Stomach smooth muscle (tissue), 2 donors: ENCODE measurements around the gene SPINK2.

Experiments used
- H3K27ac ChIP-seq: one replicate; pipeline ENCODE4 v1.7.0; 2013; ENCODE audit warnings: mild to moderate bottlenecking, low read length, inconsistent platforms
- H3K27me3 ChIP-seq, 2 donors: one replicate each; pipeline ENCODE4 v1.7.0; 2013; ENCODE audit warnings: low read length in 2 of 2; ENCODE audit not compliant: insufficient read depth in 2 of 2, control insufficient read depth in 1 of 2
- H3K36me3 ChIP-seq, 2 donors: one replicate each; pipeline ENCODE4 v1.7.0; 2013; ENCODE audit warnings: low read length in 2 of 2; ENCODE audit not compliant: control insufficient read depth in 2 of 2, insufficient read depth in 2 of 2
- H3K4me1 ChIP-seq: one replicate; pipeline ENCODE4 v1.7.0; 2013; ENCODE audit warnings: low read length; ENCODE audit not compliant: control insufficient read depth, insufficient read depth
- H3K4me3 ChIP-seq, 2 donors: one replicate each; pipeline ENCODE4 v1.7.0; 2013; ENCODE audit warnings: low read length in 2 of 2
- H3K9ac ChIP-seq, 2 donors: one replicate each; pipeline ENCODE4 v1.7.0; 2013; ENCODE audit warnings: low read length in 2 of 2, mild to moderate bottlenecking in 1 of 2
- H3K9me3 ChIP-seq, 2 donors: one replicate each; pipeline ENCODE4 v1.7.0; 2013; ENCODE audit warnings: low read length in 2 of 2; ENCODE audit not compliant: control insufficient read depth in 2 of 2
- donor health status: healthy.
- donor health status: Pancreatic carcinoma.

The SPINK2 gene

GRCh38 chr4:56768763-56769162, 52.7 kb downstream of the SPINK2 start:
- H3K27ac ChIP-seq: no peak overlapping the region
- H3K4me3 ChIP-seq: no peak overlapping the region
- H3K9me3 ChIP-seq: no peaks in the 10 kb centered on the region
- no peaks in the 10 kb centered on the region for H3K4me1 ChIP-seq
- H3K9ac ChIP-seq: no peak overlapping the region
- H3K36me3 ChIP-seq: no peaks in the 10 kb centered on the region
- no peaks in the 10 kb centered on the region for H3K27me3 ChIP-seq

- H3K36me3 ChIP-seq: no peaks in the 10 kb centered on the region
- no peak overlapping the region for H3K27ac ChIP-seq
- no peaks in the 10 kb centered on the region for H3K4me1 ChIP-seq
- no peak overlapping the region for H3K4me3 ChIP-seq
- no peaks in the 10 kb centered on the region for H3K9me3 ChIP-seq
- H3K9ac ChIP-seq: no peak overlapping the region
- H3K27me3 ChIP-seq: no peaks in the 10 kb centered on the region
Observed at GRCh38 chr4:56768316-56768715, 53.2 kb downstream of the SPINK2 start.

GRCh38 chr4:56767567-56767966, 53.9 kb downstream of the SPINK2 start:
- H3K9me3 ChIP-seq: no peaks in the 10 kb centered on the region
- H3K36me3 ChIP-seq: no peaks in the 10 kb centered on the region
- H3K9ac ChIP-seq: no peak overlapping the region
- H3K4me1 ChIP-seq: no peaks in the 10 kb centered on the region
- no peak overlapping the region for H3K4me3 ChIP-seq
- no peaks in the 10 kb centered on the region for H3K27me3 ChIP-seq
- no peak overlapping the region for H3K27ac ChIP-seq

- no peaks in the 10 kb centered on the region for H3K36me3 ChIP-seq
- no peak overlapping the region for H3K4me3 ChIP-seq
- H3K9ac ChIP-seq: no peak overlapping the region
- H3K9me3 ChIP-seq: no peaks in the 10 kb centered on the region
- no peak overlapping the region for H3K27ac ChIP-seq
- no peaks in the 10 kb centered on the region for H3K27me3 ChIP-seq
- H3K4me1 ChIP-seq: no peaks in the 10 kb centered on the region
Observed at GRCh38 chr4:56764775-56765174, 56.7 kb downstream of the SPINK2 start.

GRCh38 chr4:56764223-56764622, 57.3 kb downstream of the SPINK2 start:
- Histone ChIP-seq H3K9me3 (no peaks in the 10 kb centered on the region), H3K27ac (no peak overlapping the region)

GRCh38 chr4:56762484-56763250, 58.8 kb downstream of the SPINK2 start:
- Histone ChIP-seq H3K27me3 (no peaks in the 10 kb centered on the region), H3K9me3 (no peaks in the 10 kb centered on the region), H3K4me1 (peaks cover 4% of the 10 kb centered on the region), H3K4me3 (no peak overlapping the region), H3K27ac (no peak overlapping the region), H3K9ac (no peak overlapping the region), H3K36me3 (no peaks in the 10 kb centered on the region)

More at GRCh38 chr4:56764223-56764622, 57.3 kb downstream of the SPINK2 start:
- H3K9ac ChIP-seq: no peak overlapping the region
- H3K27me3 ChIP-seq: no peaks in the 10 kb centered on the region
- H3K4me3 ChIP-seq: no peak overlapping the region
- no peaks in the 10 kb centered on the region for H3K4me1 ChIP-seq
- no peaks in the 10 kb centered on the region for H3K36me3 ChIP-seq

- Histone ChIP-seq H3K27me3 (no peaks in the 10 kb centered on the region), H3K4me1 (peaks cover 7% of the 10 kb centered on the region), H3K9me3 (no peaks in the 10 kb centered on the region), H3K27ac (no peak overlapping the region), H3K4me3 (no peak overlapping the region), H3K36me3 (no peaks in the 10 kb centered on the region), H3K9ac (no peak overlapping the region)
Observed at GRCh38 chr4:56760183-56760582, 61.3 kb downstream of the SPINK2 start.
